Ishikawa (cell line): ENCODE measurements around the gene RETREG1.

Experiments used
- CEBPB ChIP-seq: IDR thresholded peaks from 2 replicates; pipeline ENCODE4 v1.6.1; 2012
- CREB1 ChIP-seq: IDR thresholded peaks from 2 replicates; pipeline ENCODE4 v1.6.1; 2012; ENCODE audit warnings: low read depth
- EGR1 ChIP-seq: IDR thresholded peaks from 2 replicates; pipeline ENCODE4 v1.6.1; 2012
- EP300 ChIP-seq: IDR thresholded peaks from 2 replicates; pipeline ENCODE4 v1.6.1; 2012; ENCODE audit warnings: borderline replicate concordance
- FOXM1 ChIP-seq: IDR thresholded peaks from 2 replicates; pipeline ENCODE4 v1.6.1; 2012; ENCODE audit warnings: low read depth, borderline replicate concordance
- RAD21 ChIP-seq: IDR thresholded peaks from 2 replicates; pipeline ENCODE4 v1.6.1; 2012; ENCODE audit warnings: low read depth
- TAF1 ChIP-seq: IDR thresholded peaks from 2 replicates; pipeline ENCODE4 v1.6.1; 2012; ENCODE audit warnings: low read depth, mild to moderate bottlenecking
- TCF12 ChIP-seq: IDR thresholded peaks from 2 replicates; pipeline ENCODE4 v1.6.1; 2012; ENCODE audit warnings: low read depth
- TEAD4 ChIP-seq: IDR thresholded peaks from 2 replicates; pipeline ENCODE4 v1.6.1; 2012
- YY1 ChIP-seq: IDR thresholded peaks from 2 replicates; pipeline ENCODE4 v1.6.1; 2012; ENCODE audit warnings: low read depth

DNA sequence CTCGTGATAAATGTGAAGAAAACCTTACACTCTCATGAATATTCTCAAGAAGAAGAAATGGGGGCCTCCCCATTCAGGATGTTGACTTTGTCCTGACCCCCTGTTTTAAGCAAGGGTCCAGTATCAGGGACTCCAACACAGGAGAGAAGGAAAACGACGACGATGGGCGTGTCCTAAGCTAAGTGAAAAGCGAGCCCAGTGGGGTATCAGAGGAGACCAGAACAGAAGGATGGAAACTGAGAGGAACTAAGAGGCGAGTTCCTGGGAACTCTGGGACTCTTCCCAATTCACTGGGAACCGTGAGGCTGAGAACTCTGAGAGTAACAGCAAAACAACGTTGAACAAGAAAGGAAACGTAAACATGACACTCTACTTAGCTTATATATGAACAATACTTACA lies 14.6 kb downstream of the RETREG1 start:
- TF ChIP-seq YY1 (no peak), EP300 (no peak), TAF1 (no peak), CEBPB (no peak), TEAD4 (no peak), RAD21 (no peak), FOXM1 (no peak), EGR1 (no peak), CREB1 (no peak), TCF12 (no peak)
